MCF 10A (cell line): ENCODE results near the gene MSLN. TPM values are rescaled to one million over a fixed set of nuclear protein-coding genes. Genes with fewer than 3 reads are reported as not detected.

Source experiments
- BruUV-seq: library from RNA; stranded (reverse); fragments of 400-500 nt; replicated peaks from 2 replicates; lab custom pipeline; 2021; lab: Mats Ljungman, UMichigan
- CTCF ChIA-PET: fragments of 300-600 bp; sonication (Branson Sonifier 250); formaldehyde crosslinking; extraction: SDS; loops from one replicate; lab custom pipeline; 2021; ENCODE audit warnings: antibody characterized with exemption, inconsistent platforms; lab: Yijun Ruan, JAX
- POLR2A ChIA-PET: fragments of 300-600, 350-650 bp; sonication (Branson Sonifier 250); formaldehyde crosslinking; extraction: SDS; loops from one replicate; lab custom pipeline; 2020; ENCODE audit warnings: antibody characterized with exemption, inconsistent platforms; lab: Yijun Ruan, JAX
- DNase-seq: peaks from one replicate; pipeline ENCODE4 v3.0.0-alpha.2; 2018; ENCODE audit not compliant: unreplicated experiment
- H3K27ac Mint-ChIP-seq: one replicate; pipeline ENCODE4 v1.8.0; 2022; ENCODE audit warnings: mild to moderate bottlenecking, low read depth, mixed read lengths; ENCODE audit not compliant: unreplicated experiment
- H3K27me3 Mint-ChIP-seq: one replicate; pipeline ENCODE4 v1.8.0; 2022; ENCODE audit warnings: mixed read lengths; ENCODE audit not compliant: insufficient read depth, unreplicated experiment
- H3K36me3 Mint-ChIP-seq: one replicate; pipeline ENCODE4 v1.8.0; 2022; ENCODE audit warnings: mild to moderate bottlenecking, moderate library complexity, mixed read lengths; ENCODE audit not compliant: insufficient read depth, unreplicated experiment
- H3K4me1 Mint-ChIP-seq: one replicate; pipeline ENCODE4 v1.8.0; 2022; ENCODE audit warnings: mixed read lengths; ENCODE audit not compliant: insufficient read depth, unreplicated experiment
- H3K4me3 Mint-ChIP-seq: one replicate; pipeline ENCODE4 v1.8.0; 2022; ENCODE audit warnings: mild to moderate bottlenecking, moderate library complexity, mixed read lengths; ENCODE audit not compliant: unreplicated experiment
- H3K9me3 Mint-ChIP-seq: one replicate; pipeline ENCODE4 v1.8.0; 2022; ENCODE audit warnings: mixed read lengths; ENCODE audit not compliant: unreplicated experiment
- CTCF ChIP-seq: fragments of 200-600 bp; IDR thresholded peaks from one replicate; pipeline ENCODE4 v1.8.0; 2022; ENCODE audit warnings: antibody characterized with exemption, mild to moderate bottlenecking; ENCODE audit not compliant: unreplicated experiment
- intact Hi-C: fragments of 100-400 bp; cut with micrococcal nuclease; formaldehyde crosslinking; loops from 2 replicates; pipeline ENCODE4 v1.14.1; 2022
- total RNA-seq: library from RNA; stranded (reverse); gene quantifications from 2 replicates; pipeline ENCODE4 v1.2.3, GENCODE V29; 2022

The MSLN gene
- total RNA-seq, 1 experiment from 2014 or later = 25.2 TPM

DNA sequence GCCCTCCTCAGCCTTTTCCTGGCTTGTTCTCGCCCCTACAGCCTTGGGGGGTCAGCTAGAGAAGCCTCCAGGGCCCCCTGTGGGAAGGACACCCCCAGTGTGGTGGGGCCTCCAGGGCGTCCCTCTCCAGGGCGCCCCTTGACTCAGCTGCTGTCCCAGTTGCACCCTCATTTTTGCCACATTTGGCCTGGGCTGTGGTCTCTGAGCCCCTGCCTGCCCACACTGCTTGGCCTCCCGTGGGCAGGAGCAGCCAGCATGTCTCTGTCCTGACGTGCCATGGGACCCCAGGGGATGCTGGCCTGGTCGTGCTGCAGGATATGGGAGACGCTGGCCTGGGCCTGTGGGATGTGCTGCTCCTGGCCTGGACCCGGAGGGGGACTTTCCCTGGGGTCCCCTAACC, 32.9 kb downstream of the MSLN start:
- Mint-ChIP-seq H3K36me3 (peaks cover 9% of the 10 kb centered on the region), H3K27ac (no peak overlapping the region), H3K9me3 (no peaks in the 10 kb centered on the region), H3K4me1 (peaks cover 5% of the 10 kb centered on the region), H3K27me3 (no peaks in the 10 kb centered on the region), H3K4me3 (no peak overlapping the region)
- DNase-seq = no peak
- no peak for TF ChIP-seq CTCF
- CTCF ChIA-PET = interaction anchor here (0.6 kb wide), 1 partner anchor 117 kb away, joined by 3 read pairs; no protein-coding TSS in a partner anchor
- intact Hi-C loops = no loop called here
- POLR2A ChIA-PET = no interaction called here
- BruUV-seq = no TSS peak

- H3K4me1 Mint-ChIP-seq = peaks cover 5% of the 10 kb centered on the region
- no peaks in the 10 kb centered on the region for H3K27me3 Mint-ChIP-seq
- intact Hi-C loops = no loop called here
- no peaks in the 10 kb centered on the region for H3K9me3 Mint-ChIP-seq
- ChIA-PET CTCF (no interaction called here), POLR2A (no interaction called here)
- BruUV-seq = no TSS peak
- no peak overlapping the region for H3K4me3 Mint-ChIP-seq
- DNase-seq = no peak
- no peak for TF ChIP-seq CTCF
- H3K27ac Mint-ChIP-seq = no peak overlapping the region
- peaks cover 9% of the 10 kb centered on the region for H3K36me3 Mint-ChIP-seq
Measured at GRCh38 chr16:794091-794822, 33.7 kb downstream of the MSLN start.

- TF ChIP-seq CTCF = no peak
- no TSS peak for BruUV-seq
- intact Hi-C loops = no loop called here
- Mint-ChIP-seq H3K36me3 (peaks cover 9% of the 10 kb centered on the region), H3K4me3 (no peak overlapping the region), H3K9me3 (no peaks in the 10 kb centered on the region), H3K27me3 (no peaks in the 10 kb centered on the region), H3K27ac (no peak overlapping the region), H3K4me1 (peaks cover 5% of the 10 kb centered on the region)
- DNase-seq = no peak
- CTCF ChIA-PET = no interaction called here
- POLR2A ChIA-PET = interaction anchor here (1.4 kb wide), 1 partner anchor 54 kb away, joined by 4 read pairs; the partner anchor contains the start of gene CIAO3
Measured at GRCh38 chr16:794853-795466, 34.4 kb downstream of the MSLN start.

GRCh38 chr16:795580-796229, 35.2 kb downstream of the MSLN start:
- Mint-ChIP-seq H3K27ac (no peak overlapping the region), H3K36me3 (peaks cover 9% of the 10 kb centered on the region), H3K9me3 (no peaks in the 10 kb centered on the region), H3K4me3 (peak overlapping the region; percentile 57), H3K4me1 (peaks cover 5% of the 10 kb centered on the region), H3K27me3 (no peaks in the 10 kb centered on the region)
- intact Hi-C loops = no loop called here
- ChIA-PET CTCF (interaction anchor here (0.5 to 0.7 kb wide), 2 partner anchors 260 to 311 kb away, joined by 3 read pairs; no protein-coding TSS in a partner anchor), POLR2A (interaction anchor here (1.4 kb wide), 1 partner anchor 55 kb away, joined by 4 read pairs; the partner anchor contains the start of gene CIAO3)
- peak; percentile 83 for DNase-seq
- TF ChIP-seq CTCF = no peak
- no TSS peak for BruUV-seq
